ENCODE measurements around the gene RICTOR.

RICTOR gene

GRCh38 chr5:39074017-39074814 lies at the start of gene RICTOR:
Gene RICTOR, minus strand, starts transcription at chr5:39074399. Its CDS starts 22 bp downstream, at chr5:39074377.
- peak; percentile 79 to 85 for DNase-seq (ENCODE audit: low read depth in 2 of 2, low spot score in 1 of 2)

- DNase-seq (ENCODE audit: low read depth in 2 of 2, low spot score in 1 of 2): no peak
Measured at GRCh38 chr5:39121922-39122321, 47.7 kb upstream of the RICTOR start.

- no peak for DNase-seq (ENCODE audit: low read depth in 2 of 2, low spot score in 1 of 2)
Measured at GRCh38 chr5:39121315-39121714, 47.1 kb upstream of the RICTOR start.

GRCh38 chr5:39120052-39120420 lies 45.8 kb upstream of the RICTOR start:
- DNase-seq (ENCODE audit: low read depth in 2 of 2, low spot score in 1 of 2): no peak

- no peak for DNase-seq (ENCODE audit: low read depth in 2 of 2, low spot score in 1 of 2)
Measured at GRCh38 chr5:39119404-39120051, 45.3 kb upstream of the RICTOR start.

- no peak for DNase-seq (ENCODE audit: low read depth in 2 of 2, low spot score in 1 of 2)
Measured at GRCh38 chr5:39118638-39119037, 44.4 kb upstream of the RICTOR start.

GRCh38 chr5:39117401-39117800 lies 43.2 kb upstream of the RICTOR start:
- no peak for DNase-seq (ENCODE audit: low read depth in 2 of 2, low spot score in 1 of 2)

- no peak for DNase-seq (ENCODE audit: low read depth in 2 of 2, low spot score in 1 of 2)
Measured at GRCh38 chr5:39116344-39117170, 42.4 kb upstream of the RICTOR start.

- DNase-seq (ENCODE audit: low read depth in 2 of 2, low spot score in 1 of 2): no peak
Measured at GRCh38 chr5:39115644-39116343, 41.6 kb upstream of the RICTOR start.

- DNase-seq (ENCODE audit: low read depth in 2 of 2, low spot score in 1 of 2): no peak
Measured at GRCh38 chr5:39114155-39114554, 40.0 kb upstream of the RICTOR start.

- DNase-seq (ENCODE audit: low read depth in 2 of 2, low spot score in 1 of 2): no peak
Measured at GRCh38 chr5:39113354-39113953, 39.3 kb upstream of the RICTOR start.

GRCh38 chr5:39109606-39110005 lies 35.4 kb upstream of the RICTOR start:
- DNase-seq (ENCODE audit: low read depth in 2 of 2, low spot score in 1 of 2): no peak

- no peak for DNase-seq (ENCODE audit: low read depth in 2 of 2, low spot score in 1 of 2)
Measured at GRCh38 chr5:39108987-39109386, 34.8 kb upstream of the RICTOR start.

- no peak for DNase-seq (ENCODE audit: low read depth in 2 of 2, low spot score in 1 of 2)
Measured at GRCh38 chr5:39107350-39107749, 33.2 kb upstream of the RICTOR start.

- no peak for DNase-seq (ENCODE audit: low read depth in 2 of 2, low spot score in 1 of 2)
Measured at GRCh38 chr5:39106322-39106721, 32.1 kb upstream of the RICTOR start.

GRCh38 chr5:39104221-39104620 lies 30.0 kb upstream of the RICTOR start:
- DNase-seq (ENCODE audit: low read depth in 2 of 2, low spot score in 1 of 2): no peak

GRCh38 chr5:39102684-39103155 lies 28.5 kb upstream of the RICTOR start:
- DNase-seq (ENCODE audit: low read depth in 2 of 2, low spot score in 1 of 2): no peak

- DNase-seq (ENCODE audit: low read depth in 2 of 2, low spot score in 1 of 2): no peak
Measured at GRCh38 chr5:39100851-39101396, 26.7 kb upstream of the RICTOR start.

- DNase-seq (ENCODE audit: low read depth in 2 of 2, low spot score in 1 of 2): no peak
Measured at GRCh38 chr5:39100301-39100850, 26.2 kb upstream of the RICTOR start.

GRCh38 chr5:39099831-39100230 lies 25.6 kb upstream of the RICTOR start:
- no peak for DNase-seq (ENCODE audit: low read depth in 2 of 2, low spot score in 1 of 2)

Data from stimulated activated CD8-positive, alpha-beta memory T cell treated with anti-CD3 and anti-CD28 coated beads, Interleukin-4, amount 100 ng/mL, for 4 hours (primary cell).